ENCODE data around the gene FAM177B.

DNA sequence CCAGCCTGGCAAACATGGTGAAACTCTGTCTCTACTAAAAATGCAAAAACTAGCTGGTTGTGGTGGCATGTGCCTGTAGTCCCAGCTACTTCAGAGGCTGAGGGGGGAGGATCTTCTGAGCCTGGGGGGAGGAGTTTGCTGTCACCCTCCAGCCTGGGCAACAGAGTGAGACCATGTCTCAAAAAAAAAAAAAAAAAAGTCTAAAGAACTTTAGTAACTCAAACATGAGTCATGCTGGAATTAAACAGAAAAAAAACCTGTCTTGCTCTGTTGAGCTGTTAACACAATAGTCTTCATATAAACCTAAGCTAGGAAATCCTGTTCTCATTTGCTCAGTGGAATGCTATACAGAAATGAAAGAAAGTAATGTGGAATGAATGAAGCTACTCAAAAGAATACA, 61.1 kb downstream of the FAM177B start:
- TF ChIP-seq, protein P1, sequence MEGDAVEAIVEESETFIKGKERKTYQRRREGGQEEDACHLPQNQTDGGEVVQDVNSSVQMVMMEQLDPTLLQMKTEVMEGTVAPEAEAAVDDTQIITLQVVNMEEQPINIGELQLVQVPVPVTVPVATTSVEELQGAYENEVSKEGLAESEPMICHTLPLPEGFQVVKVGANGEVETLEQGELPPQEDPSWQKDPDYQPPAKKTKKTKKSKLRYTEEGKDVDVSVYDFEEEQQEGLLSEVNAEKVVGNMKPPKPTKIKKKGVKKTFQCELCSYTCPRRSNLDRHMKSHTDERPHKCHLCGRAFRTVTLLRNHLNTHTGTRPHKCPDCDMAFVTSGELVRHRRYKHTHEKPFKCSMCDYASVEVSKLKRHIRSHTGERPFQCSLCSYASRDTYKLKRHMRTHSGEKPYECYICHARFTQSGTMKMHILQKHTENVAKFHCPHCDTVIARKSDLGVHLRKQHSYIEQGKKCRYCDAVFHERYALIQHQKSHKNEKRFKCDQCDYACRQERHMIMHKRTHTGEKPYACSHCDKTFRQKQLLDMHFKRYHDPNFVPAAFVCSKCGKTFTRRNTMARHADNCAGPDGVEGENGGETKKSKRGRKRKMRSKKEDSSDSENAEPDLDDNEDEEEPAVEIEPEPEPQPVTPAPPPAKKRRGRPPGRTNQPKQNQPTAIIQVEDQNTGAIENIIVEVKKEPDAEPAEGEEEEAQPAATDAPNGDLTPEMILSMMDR (IDR thresholded peaks at IDR 0.05), result no peak
- TF ChIP-seq POLR2A (IDR thresholded peaks at IDR 0.05) (no peak), EP300 (IDR thresholded peaks at IDR 0.05) (no peak)
